GM21619 (cell line): ENCODE results near the gene FICD.
"Not testable (repeated sequence)": the region's sequence is repeated elsewhere in the genome, so short reads cannot be mapped to it uniquely, and the experiment has no call there.

Experiments
- ATAC-seq: cut with Tn5 transposase; IDR thresholded peaks from one replicate; pipeline ENCODE4 v1.9.1; 2021; ENCODE audit not compliant: unreplicated experiment

FICD gene

DNA sequence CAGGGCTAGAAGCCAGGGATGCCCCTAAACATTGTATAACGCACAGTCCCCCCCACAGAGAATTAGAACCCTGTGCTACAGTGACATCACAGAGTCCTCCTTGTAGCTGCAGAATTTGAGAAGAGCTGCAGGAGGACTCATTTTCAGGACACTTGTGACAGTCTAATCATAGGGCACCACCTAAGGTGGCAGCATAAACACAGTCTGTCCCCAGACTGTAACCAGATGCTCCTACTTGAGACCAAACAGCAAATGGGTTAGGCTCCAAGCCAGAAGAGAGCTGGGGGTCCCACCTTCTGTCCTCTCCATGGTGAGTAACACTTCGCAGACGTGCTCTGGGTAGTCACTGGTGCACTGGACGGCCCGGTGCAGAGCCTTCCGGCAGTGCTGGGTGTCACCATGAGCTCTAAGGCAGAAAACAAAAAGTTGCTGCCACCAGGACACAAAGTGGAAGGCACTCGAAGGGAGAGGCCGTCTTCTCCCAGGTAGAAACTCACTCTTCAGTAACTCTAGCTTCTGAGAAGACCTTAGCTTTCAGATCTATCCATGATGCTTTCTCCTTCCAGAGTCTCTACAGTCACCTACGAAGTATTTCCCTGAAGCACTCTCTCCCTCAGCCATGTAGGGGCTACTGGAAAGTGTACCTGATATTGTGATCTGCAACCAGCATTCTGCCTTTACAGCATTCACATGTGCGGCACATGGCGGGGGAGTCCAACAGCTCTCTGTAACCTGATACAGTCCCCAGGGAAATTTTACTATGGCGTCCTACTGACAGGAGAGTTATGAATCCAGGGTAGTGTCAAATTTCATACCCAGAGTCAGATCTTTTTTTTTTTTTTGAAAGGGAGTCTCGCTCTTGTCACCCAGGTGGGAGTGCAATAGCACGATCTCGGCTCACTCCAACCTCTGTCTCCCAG is 17.1 kb downstream of the FICD start:
- no peak for ATAC-seq

DNA sequence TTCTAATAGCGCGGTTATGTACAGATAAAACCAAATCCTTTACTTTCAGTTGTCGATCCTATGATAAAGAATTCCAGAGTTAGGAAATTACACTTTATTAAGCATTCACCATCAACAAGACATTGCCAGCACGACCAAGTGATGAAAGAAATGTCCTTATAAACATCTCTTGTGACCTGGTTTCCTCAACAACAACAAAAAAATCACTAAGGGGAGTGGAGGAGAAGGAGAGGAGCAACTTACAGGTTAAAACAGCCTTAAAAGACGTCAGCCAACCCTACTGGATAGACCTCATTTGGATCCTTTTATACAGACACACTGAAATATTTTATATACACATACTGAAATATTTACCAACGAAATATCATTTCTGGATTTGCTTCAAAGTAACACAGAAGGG is 23.1 kb downstream of the FICD start:
- no peak for ATAC-seq

DNA sequence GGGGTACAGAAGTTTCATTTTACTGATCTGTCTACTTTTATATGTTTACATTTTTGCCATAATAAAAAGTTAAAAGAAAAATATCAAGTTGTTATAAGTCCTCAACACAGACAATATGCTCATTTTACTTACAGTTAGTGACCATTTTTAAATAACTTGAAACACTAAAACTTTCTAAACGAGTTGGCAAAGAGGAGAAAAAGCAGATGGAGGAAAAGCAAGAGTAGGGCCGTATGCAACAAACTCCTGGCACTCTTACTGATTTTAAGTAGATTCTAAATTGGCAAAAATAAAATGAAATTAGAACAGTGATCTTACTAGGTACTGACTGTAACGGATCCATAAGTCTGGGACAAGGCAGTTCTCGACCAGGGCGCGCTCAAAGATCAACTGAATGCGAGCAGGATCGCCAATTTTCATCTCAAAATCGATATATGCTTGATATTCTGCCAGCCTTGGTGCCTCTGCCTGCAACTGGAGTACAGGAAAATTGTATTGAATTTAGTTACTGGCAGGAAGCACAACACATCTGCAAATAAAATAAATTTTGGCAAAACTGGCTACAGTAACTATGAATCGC is 23.6 kb downstream of the FICD start:
- ATAC-seq, result no peak

DNA sequence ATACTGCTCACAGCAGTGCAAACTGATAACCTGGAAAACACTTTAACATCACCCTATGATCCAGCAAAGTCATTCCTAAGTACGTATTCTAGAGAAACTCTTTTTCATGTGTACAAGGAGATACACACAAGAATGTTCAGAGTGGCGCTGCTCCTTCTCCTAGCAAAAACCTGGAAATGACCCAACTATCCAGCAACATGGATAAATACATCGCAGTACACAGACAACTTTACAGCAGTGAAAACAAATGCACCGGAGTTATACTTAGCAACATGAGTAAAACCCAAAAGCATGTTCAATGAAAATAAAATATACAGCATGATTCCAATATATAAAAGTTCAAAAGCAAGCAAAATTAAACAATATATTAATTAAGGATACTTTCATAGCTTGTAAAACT is 27.2 kb downstream of the FICD start:
- no peak for ATAC-seq

DNA sequence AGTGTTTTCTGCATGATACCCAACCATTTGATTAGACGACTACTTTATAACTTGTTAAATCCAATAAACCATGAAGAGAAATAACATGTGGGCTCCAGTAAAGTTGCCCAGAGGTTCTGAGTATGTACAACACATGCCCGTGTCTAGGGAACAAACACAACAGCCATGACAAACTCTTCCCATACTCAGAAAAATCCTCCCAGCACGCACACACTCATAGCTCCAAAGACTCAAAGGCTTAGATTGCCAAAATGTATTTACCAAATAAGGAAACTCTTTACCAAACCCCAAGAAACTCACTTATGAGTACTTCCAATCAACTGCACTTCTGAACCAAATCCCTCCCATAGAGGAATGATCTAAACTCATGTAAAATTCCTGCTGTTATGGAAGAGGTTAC is 28.6 kb downstream of the FICD start:
- no peak for ATAC-seq

DNA sequence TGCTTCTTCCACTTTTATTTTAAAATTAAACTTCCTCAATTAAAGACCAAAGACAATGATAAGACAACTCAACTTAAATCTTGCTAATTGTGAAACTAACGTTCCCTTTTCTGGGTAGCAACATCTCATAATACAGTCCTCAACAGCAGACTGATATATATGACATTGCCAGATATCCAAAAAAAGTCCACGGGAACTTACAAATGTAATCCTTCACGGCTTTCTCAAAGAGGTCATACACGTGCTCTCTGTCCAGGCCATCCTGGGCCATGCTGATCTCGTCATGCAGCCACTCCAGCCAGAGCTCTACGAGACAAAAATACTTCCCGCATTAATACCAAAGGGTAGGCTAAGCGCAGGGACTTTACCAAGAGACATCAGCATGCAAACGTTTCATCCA is 32.6 kb downstream of the FICD start:
- ATAC-seq, result no peak

DNA sequence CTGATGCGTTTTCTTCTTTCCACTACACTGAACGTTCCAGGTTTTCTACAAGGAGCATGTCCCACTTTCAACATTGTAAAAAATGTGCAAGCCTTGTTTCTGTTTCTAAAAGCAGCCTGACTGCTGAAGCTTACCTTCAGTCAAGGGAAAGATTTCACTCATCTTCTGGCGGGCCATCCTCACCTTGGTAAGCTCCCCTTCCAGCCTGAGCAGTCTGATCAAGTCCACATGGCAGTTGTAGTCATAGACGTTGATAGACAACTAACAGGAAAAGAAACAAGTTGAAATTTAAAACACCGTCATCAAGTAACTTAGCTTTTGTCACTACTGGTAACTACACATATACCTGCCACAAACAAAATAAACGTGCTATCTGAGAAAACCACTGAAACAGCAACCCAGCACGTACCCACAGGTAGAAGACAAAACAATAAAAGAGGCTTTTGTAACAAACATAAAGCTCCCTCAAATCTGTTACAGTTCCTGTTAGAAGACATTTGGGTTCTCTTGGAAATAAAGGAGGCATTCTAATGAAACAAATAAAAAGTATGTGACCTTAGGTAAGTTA is 34.0 kb downstream of the FICD start:
- ATAC-seq, result no peak

DNA sequence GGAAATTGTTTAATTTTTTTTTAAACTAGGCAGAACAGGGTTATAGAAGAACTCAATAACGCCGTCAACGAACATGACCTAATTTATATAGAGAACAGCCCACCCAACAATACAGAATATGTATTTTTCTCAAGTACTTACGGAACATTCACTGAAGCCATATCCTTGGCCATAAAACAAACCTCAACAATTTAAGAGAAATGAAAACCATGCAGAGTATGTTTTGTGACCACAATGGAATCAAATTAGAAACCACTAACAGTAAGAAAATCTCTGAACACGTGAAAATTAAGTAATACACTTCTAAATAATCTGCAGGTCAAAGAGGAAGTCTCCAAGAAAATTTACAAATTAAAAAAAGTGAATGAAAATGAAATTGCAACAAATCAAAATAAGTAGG is 36.5 kb downstream of the FICD start:
- ATAC-seq, result no peak

DNA sequence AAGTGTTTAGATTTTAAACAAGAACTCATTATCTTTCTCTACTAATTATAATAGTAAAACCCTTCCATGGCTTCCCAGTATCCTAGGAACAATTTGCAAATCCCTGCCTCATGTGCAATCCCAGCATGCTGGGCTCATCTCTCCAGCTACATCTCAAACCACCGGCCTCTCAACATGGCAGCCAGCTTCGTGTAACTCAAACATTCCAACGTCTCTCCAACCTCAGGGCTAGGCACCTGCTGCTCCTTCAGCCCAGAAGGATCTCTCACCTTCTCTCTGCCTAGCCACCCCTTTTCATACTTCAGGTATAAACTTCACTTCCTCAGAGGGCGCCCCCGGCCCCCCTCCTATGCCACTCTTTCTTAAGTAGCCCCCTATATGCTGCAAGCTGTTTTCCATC is 38.7 kb downstream of the FICD start:
- no peak for ATAC-seq

DNA sequence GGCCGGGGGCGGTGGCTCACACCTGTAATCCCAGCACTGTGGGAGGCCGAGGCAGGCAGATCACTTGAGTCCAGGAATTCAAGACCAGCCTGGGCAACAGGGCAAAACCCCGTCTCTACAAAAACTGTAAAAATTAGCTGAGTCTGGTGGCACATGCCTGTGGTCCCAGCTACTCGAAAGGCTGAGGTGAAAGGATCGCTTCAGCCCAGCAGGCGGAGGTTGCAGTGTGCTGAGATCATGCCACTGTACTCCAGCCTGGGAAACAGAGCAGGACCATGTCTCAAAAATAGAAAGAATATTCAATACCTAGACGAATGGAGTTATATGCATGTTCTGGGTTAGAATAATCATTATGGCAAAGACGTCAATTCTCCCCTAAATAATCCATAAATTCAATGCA is 40.3 kb downstream of the FICD start:
- ATAC-seq, result not testable (repeated sequence)

DNA sequence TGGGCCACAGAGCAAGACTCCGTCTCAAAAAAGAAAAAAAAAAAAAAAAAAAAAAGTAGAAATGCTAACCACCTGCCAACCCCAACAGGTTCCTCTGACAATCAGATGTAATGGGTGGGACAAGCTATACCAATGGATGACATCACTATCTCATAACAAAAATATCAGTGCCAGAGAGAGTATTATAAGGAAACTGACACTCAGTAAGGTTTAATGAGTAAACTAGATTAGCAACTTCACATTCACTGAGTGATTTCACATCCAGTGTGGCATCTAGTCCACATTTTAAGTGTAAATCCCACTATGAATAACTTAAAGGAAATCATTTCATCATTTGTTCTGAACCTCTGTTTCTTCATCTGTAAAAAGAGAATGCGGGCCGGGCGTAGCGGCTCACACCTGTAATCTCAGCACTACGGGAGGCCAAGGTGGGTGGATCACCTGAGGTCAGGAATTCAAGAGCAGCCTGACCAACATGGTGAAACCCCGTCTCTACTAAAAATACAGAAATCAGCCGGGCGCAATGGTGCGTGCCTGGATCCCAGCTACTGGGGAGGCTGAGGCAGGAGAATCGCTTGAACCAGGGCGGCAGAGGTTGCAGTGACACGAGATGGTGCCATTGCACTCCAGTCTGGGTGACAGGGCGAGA is 44.1 kb downstream of the FICD start:
- ATAC-seq, result no peak

DNA sequence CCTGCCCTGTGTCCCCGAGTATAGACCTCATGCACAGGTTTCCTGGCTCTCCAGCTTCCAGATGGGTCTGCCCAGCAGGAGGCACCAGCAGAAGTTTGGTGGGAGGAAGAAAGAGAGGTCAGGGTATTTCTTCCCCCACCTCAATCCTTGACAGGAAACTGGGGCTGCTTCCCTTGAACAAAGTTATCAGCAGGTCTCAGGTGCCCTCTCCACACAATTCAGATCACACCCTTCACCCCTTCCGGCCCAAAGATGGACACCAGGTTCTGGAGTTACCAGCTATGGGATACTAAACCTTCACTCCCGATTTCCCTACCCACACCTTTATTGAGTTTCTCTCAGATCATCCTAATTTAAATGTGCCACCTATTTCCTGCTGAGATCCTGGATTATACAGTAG is 44.7 kb downstream of the FICD start:
- ATAC-seq, result no peak

DNA sequence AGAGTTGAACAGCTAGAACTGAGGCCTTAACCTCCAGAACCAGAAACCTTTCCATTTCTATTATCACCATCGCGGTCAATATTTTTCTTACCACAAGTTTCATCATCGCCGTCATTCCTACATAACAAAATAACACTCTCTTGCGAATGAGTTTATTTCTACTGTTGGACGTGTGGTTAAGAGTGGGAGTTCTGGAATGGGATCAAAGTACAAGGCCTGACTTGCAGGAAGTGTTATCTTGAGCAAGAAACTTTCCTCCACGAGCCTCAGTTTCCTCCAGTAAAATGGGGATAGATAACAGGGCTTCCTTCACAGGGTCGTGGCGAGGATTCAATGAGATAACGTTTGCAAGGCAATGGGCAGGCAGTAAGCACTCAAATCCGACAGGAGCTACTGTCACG is 45.2 kb downstream of the FICD start:
- no peak for ATAC-seq

DNA sequence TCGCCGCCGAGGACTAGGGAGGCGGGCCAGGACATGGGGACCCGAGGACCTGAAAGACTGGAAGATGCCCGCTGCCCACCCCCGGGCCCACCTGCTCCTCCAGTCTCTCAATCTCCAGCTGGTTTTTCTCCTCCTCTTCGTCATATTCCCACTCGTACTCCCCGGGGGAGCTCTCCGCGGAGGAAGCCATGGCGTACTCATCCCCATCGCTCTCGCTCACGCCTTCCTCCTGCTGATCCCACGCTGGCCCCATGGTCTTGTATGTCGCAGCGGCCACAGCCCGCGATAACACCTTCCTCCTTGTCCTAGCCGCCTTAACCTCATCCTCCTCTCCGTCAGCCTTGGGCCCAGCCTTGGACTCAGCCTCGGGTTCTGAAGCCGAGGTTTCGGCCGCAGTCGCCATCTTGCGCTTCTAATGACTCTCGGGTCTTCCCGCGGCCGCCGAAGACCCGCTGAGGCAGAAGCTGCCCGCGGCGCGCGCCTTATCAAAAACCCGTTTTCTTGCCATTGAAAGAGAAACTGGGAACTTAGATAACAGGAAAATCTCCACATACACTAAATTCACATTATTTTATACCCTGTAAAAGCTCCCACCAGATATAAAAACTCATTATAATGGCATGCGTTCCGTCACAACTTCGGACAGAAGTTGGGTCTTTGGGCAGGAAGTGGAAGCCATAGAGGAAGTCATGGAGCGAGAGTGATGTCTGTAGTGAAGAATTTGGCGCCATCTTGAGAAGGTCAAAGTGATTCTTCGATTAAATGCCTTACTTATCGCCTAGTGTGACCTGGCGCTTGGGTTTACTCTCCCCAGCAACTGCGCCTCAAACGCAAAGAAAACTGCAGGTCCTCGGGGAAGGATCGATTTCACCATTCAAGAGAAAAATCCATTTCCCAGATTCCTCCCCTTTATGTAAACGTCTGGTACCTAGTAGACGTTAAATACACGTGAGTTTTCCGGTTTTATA is 46.0 kb downstream of the FICD start, which contains the start of gene SART3:
TSS of gene SART3 (minus strand) at position 422 of the 968 bp plus-strand sequence. CDS start at position 403, 19 bp downstream.
- ATAC-seq, result peak; percentile 37

DNA sequence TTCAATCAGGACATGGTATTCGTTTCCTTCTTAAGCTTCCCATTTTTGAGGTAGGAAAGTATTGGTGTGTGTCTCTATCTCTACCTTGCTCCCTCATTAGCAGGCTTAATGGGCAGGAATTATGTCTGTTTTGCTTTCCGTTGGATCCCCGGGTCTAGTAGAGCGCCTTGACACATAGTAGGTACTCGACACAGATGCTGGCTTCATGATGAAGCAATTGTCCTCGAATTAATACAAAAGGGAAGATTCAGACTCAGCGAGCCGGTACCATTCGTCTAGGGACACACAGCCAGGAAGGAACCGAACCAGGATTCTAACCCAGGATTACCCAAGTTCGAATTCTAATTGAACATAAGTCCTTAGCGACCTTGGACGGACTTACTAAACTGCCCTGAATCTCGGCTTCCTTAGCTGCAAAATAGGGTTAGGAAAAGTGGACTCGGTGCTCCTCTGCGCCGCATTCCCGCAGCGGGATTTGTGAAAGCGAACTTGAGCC is 46.8 kb downstream of the FICD start:
- ATAC-seq, result peak; percentile 1

DNA sequence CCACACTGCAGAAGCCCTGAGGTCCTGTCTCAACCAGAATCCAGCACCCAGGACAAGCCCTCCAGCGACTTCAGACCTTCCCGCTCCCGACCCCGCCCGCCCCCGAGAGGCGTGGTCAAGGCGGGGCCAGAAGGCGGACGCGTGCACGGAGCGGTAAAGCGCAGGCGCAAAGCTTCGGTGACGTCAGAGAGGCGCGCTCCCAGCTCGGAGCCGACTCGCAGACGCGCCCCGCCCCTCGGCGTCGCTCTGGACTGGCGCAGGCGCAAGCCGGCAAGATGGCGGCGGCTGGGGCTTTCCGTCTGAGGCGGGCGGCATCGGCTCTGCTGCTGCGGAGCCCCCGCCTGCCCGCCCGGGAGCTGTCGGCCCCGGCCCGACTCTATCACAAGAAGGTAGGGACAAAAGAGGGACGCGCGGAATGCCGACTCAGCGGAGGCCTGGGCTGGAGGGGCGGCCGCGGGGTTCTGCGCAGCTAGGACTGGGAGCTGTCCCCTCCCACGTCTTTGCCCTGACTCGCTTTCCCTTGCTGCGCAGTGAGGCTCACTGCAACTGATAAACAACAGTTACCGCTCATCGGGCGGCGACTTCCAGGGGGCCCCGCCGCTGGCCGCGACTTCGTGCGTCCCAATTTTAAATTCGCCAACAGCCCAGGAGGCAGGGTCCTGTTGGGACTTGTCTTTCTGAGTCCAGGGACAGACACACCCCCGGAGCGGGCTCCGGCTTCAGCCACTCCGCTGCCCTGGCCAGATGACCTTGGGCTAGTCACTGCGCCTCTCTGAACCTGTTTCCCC is 47.5 kb downstream of the FICD start, which contains the start of gene ISCU:
TSS of gene ISCU (plus strand) at position 249 of the 788 bp plus-strand sequence. CDS start at position 276, 27 bp downstream.
- peak; percentile 52 for ATAC-seq

DNA sequence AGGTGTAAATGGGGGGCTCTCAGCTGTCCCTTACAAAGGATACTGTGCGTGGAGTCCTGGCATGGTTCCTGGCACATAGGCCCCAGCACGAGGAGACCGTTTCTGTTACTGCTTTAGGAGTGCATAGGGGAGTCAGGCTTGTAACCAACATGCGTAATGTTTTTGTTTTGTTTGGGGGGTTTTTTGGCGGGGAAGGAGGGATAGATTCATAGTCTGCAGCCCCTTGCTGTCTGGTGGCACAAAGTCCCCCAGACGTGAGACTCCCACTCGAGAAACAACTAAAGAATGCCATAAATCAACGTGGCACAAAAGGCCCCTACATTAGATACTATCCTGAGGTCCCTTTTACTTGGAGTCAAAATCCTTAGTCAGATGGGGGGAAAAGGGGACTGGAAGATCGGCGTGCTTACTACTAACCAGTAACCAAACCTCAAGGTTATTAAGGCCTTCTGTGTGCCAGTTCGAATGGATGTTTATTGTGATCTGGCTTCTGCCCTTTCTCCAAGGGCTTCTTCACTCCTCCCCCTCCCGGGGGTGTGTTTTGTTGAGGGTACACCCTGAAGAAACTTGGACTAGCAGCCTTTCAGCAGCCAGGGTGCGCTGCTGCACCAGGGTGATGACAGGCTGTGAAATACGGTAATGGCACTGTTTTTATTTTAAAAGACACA is 48.2 kb downstream of the FICD start:
- ATAC-seq, result peak; percentile 32

DNA sequence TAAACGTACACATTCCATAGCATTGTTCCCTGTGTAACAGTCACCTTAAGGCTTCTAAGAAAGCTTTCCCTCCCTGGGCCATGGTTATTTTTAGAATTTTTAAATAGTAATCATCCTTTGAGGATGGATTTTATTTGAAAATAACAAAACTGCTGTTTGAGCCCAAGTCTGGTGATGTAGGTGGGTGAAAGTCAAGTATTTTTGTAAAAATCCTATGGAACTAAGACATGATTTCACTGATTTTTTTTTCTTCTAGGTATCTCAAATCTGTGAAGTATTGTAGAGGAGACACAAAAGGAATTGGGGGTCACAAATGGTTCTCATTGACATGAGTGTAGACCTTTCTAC is 48.7 kb downstream of the FICD start:
- ATAC-seq, result no peak

DNA sequence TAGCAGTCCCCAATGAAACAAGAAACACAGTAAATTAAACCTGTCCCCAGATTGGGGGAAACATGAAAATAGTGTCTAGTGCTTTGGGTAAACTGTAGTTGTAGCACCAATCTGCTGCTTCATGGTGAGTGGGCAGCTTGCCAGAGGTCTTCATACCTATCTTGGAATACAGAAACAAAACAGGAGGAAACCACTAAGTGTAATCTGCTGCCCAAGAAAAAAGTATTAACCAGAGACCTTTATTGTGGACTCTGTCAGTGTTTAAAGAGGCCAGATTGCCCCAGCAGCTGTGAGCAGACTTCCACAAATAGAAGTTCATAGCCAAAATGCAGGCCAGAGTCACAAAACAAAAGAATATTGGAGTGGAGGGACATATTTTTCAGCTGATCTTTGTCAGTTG is 49.6 kb downstream of the FICD start:
- ATAC-seq, result no peak
